Caco-2 (cell line): ENCODE results near the gene KLK2. TPM values are rescaled to one million over a fixed set of nuclear protein-coding genes. Genes with fewer than 3 reads are reported as not detected.

Experiments
- BruUV-seq: library from RNA; stranded (reverse); fragments of 400-500 nt; replicated peaks from 2 replicates; lab custom pipeline; 2021; lab: Mats Ljungman, UMichigan
- CTCF ChIA-PET: fragments of 300-600 bp; sonication (Branson Sonifier 250); formaldehyde crosslinking; loops from one replicate; lab custom pipeline; 2022; ENCODE audit warnings: antibody characterized with exemption; lab: Charles Lee
- POLR2A ChIA-PET: fragments of 300-600 bp; sonication (Branson Sonifier 250); formaldehyde crosslinking; loops from one replicate; lab custom pipeline; 2022; ENCODE audit warnings: antibody characterized with exemption; lab: Charles Lee
- DNase-seq, 2 experiments: peaks; one replicate each; pipeline versions ENCODE4 v3.0.0 to v3.0.0-alpha.2; 2020 to 2022
- H3K27me3 ChIP-seq: replicated peaks from 2 replicates; pipeline ENCODE4 v1.6.0; 2011; ENCODE audit warnings: low read length; ENCODE audit not compliant: control insufficient read depth, insufficient read depth
- H3K36me3 ChIP-seq: 2 replicates; pipeline ENCODE4 v1.5.1; 2011; ENCODE audit warnings: low read length; ENCODE audit not compliant: control insufficient read depth, insufficient read depth
- H3K4me1 ChIP-seq: fragments of 250-450 bp; sonication (Bioruptor Pico); 2 replicates; pipeline ENCODE4 v1.5.1; 2020; ENCODE audit warnings: mild to moderate bottlenecking
- H3K4me3 ChIP-seq: 2 replicates; pipeline ENCODE4 v1.5.1; 2011; ENCODE audit warnings: low read depth, mild to moderate bottlenecking, control low read depth, low read length
- H3K9me3 ChIP-seq: fragments of 250-450 bp; sonication (Bioruptor Pico); 2 replicates; pipeline ENCODE4 v1.5.1; 2020; ENCODE audit warnings: mild to moderate bottlenecking, moderate library complexity
- H3K27ac Mint-ChIP-seq: one replicate; pipeline ENCODE4 v1.8.0; 2022; ENCODE audit warnings: mixed read lengths; ENCODE audit not compliant: unreplicated experiment
- H3K27me3 Mint-ChIP-seq: one replicate; pipeline ENCODE4 v1.8.0; 2022; ENCODE audit warnings: mixed read lengths; ENCODE audit not compliant: insufficient read depth, unreplicated experiment
- H3K36me3 Mint-ChIP-seq: one replicate; pipeline ENCODE4 v1.8.0; 2022; ENCODE audit warnings: mild to moderate bottlenecking, mixed read lengths; ENCODE audit not compliant: insufficient read depth, unreplicated experiment
- H3K4me1 Mint-ChIP-seq: one replicate; pipeline ENCODE4 v1.8.0; 2022; ENCODE audit warnings: low read depth, mixed read lengths; ENCODE audit not compliant: unreplicated experiment
- H3K4me3 Mint-ChIP-seq: one replicate; pipeline ENCODE4 v1.8.0; 2022; ENCODE audit warnings: mild to moderate bottlenecking, moderate library complexity, mixed read lengths; ENCODE audit not compliant: unreplicated experiment
- H3K9me3 Mint-ChIP-seq: one replicate; pipeline ENCODE4 v1.8.0; 2022; ENCODE audit warnings: mixed read lengths; ENCODE audit not compliant: unreplicated experiment
- intact Hi-C: fragments of 100-400 bp; cut with micrococcal nuclease; formaldehyde crosslinking; loops from one replicate; pipeline ENCODE4 v1.10.0; 2022; ENCODE audit not compliant: unreplicated experiment
- total RNA-seq: library from RNA; stranded (reverse); gene quantifications from 2 replicates; pipeline ENCODE4 v1.2.3, GENCODE V29; 2022
- TF ChIP-seq, protein P1 (sequence below), 2 experiments: fragments of 200-600 bp in 1 of 2; IDR thresholded peaks; 1 replicate in 1 of 2; 2 replicates in 1 of 2; pipeline versions ENCODE4 v1.5.1 to v1.8.0; 2011 to 2022; ENCODE audit warnings: antibody characterized with exemption in 1 of 2, control low read depth in 1 of 2, inconsistent platforms in 1 of 2, low read depth in 1 of 2, low read length in 1 of 2, mild to moderate bottlenecking in 1 of 2, moderate library complexity in 1 of 2; ENCODE audit not compliant: insufficient read depth in 1 of 2, severe bottlenecking in 1 of 2, unreplicated experiment in 1 of 2

The KLK2 gene
- total RNA-seq, 1 experiment from 2014 or later: not detected

DNA sequence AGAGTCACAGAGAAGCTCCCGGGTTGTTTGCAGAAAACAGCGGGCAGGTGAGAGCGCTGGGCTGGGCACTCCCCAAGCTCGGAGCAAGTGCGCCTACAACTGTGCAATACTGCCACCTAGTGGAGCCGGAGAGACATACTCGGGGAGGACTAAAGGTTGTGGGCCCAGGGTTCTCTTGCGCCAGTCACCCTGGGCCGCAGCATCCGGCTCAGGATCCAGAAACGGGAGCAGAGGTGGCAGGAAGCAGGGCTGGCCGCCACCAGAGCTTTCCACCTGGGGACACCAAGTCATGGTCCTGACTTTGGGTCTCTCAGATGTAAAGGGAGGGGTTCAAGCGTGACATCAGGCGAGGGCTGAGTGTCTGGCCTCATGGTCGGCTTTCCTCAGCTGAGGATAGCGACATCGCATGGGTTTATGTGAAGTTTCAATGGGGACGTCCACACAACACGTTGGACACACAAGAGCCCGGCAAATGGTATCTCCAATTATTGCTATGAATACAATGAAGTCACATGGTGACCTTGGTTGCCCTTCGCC lies 49.1 kb downstream of the KLK2 start:
- H3K4me3 Mint-ChIP-seq: no peak overlapping the region
- H3K27ac Mint-ChIP-seq: no peak overlapping the region
- intact Hi-C loops: loop anchor here (1.0 to 10.0 kb wide), 5 partner anchors 128 to 558 kb away; partner anchors contain the start of gene NAPSA
- CTCF ChIA-PET: interaction anchor here (0.5 to 1.3 kb wide), 13 partner anchors 17 to 386 kb away, joined by 3 to 21 read pairs (median 5); no protein-coding TSS in a partner anchor
- DNase-seq: peak; percentile 80 to 86
- H3K9me3 Mint-ChIP-seq: no peaks in the 10 kb centered on the region
- Histone ChIP-seq H3K36me3 (no peaks in the 10 kb centered on the region), H3K4me3 (no peak overlapping the region), H3K9me3 (no peaks in the 10 kb centered on the region), H3K27me3 (no peaks in the 10 kb centered on the region; the same call in 1 of the 2 replicates), H3K4me1 (no peaks in the 10 kb centered on the region)
- H3K4me1 Mint-ChIP-seq: no peaks in the 10 kb centered on the region
- no TSS peak for BruUV-seq
- H3K27me3 Mint-ChIP-seq: peaks cover 17% of the 10 kb centered on the region
- TF ChIP-seq, protein P1, sequence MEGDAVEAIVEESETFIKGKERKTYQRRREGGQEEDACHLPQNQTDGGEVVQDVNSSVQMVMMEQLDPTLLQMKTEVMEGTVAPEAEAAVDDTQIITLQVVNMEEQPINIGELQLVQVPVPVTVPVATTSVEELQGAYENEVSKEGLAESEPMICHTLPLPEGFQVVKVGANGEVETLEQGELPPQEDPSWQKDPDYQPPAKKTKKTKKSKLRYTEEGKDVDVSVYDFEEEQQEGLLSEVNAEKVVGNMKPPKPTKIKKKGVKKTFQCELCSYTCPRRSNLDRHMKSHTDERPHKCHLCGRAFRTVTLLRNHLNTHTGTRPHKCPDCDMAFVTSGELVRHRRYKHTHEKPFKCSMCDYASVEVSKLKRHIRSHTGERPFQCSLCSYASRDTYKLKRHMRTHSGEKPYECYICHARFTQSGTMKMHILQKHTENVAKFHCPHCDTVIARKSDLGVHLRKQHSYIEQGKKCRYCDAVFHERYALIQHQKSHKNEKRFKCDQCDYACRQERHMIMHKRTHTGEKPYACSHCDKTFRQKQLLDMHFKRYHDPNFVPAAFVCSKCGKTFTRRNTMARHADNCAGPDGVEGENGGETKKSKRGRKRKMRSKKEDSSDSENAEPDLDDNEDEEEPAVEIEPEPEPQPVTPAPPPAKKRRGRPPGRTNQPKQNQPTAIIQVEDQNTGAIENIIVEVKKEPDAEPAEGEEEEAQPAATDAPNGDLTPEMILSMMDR (IDR thresholded peaks at IDR 0.05; ENCODE audit: insufficient read depth in 1 of 2, low read depth in 1 of 2, low read length in 1 of 2, severe bottlenecking in 1 of 2, unreplicated experiment in 1 of 2): peak; percentile 86 to 93
- peaks cover 6% of the 10 kb centered on the region for H3K36me3 Mint-ChIP-seq
- POLR2A ChIA-PET: no interaction called here

DNA sequence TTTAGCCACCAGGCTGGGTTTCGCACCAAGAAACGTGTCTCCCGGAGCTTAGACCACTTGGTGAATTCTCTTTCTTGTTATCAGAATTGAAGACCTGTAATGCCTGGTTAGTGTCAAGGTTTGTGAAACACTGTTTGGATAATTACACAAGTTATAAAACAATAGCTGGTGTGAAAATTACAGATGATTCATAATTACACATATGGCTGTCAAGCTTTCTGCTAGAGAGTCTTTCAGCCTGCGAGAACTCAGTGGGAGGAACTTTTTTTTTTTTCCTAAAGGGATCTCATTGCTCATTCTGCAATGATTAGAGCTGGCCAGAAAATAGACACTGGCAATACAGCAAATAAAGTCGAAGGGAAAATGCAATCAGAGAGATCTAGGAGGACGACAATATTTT lies 51.3 kb downstream of the KLK2 start:
- CTCF ChIA-PET: interaction anchor here (0.6 kb wide), 2 partner anchors 72 to 92 kb away, joined by 3 read pairs; no protein-coding TSS in a partner anchor

DNA sequence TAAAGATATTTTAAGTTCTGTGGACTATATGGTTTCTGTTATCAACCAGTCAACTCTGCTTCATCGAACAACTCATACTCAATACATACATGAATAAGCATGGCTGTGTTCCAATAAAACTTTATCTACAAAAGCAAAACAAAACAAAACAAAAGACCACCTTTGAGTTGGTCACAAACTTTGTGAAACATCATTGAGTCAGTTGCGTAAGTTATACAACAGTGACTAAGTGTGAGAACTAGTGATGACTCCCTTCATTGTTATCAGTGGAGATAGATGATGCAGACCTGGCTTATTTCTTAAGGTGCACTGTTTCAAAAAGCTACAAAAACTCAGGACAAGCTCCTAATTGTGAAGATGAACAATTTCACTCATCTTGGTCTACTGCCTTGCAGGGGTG lies 52.5 kb downstream of the KLK2 start:
- no peak overlapping the region for H3K4me3 ChIP-seq
- CTCF ChIA-PET: no interaction called here
- TF ChIP-seq, protein P1 (IDR thresholded peaks at IDR 0.05; ENCODE audit: insufficient read depth in 1 of 2, low read depth in 1 of 2, low read length in 1 of 2, severe bottlenecking in 1 of 2, unreplicated experiment in 1 of 2): no peak
- H3K4me1 Mint-ChIP-seq: no peaks in the 10 kb centered on the region
- no TSS peak for BruUV-seq
- H3K36me3 Mint-ChIP-seq: no peaks in the 10 kb centered on the region
- POLR2A ChIA-PET: no interaction called here
- intact Hi-C loops: loop anchor here (10.0 kb wide), 1 partner anchor 561 kb away; the partner anchor contains the start of gene NAPSA
- H3K27me3 ChIP-seq: 0 out of 2 replicates have a peak, but pooled peaks cover 2% of the 10 kb centered on the region
- H3K9me3 ChIP-seq: no peaks in the 10 kb centered on the region
- no peak overlapping the region for H3K27ac Mint-ChIP-seq
- no peaks in the 10 kb centered on the region for H3K9me3 Mint-ChIP-seq
- no peaks in the 10 kb centered on the region for H3K36me3 ChIP-seq
- H3K27me3 Mint-ChIP-seq: peaks cover 8% of the 10 kb centered on the region
- H3K4me3 Mint-ChIP-seq: no peak overlapping the region
- no peak for DNase-seq
- no peaks in the 10 kb centered on the region; the same call in 1 of the 2 replicates for H3K4me1 ChIP-seq

More for the DNA sequence above, 51.3 kb downstream of the KLK2 start:
- Histone ChIP-seq H3K36me3 (no peaks in the 10 kb centered on the region), H3K27me3 (peaks cover 2% of the 10 kb centered on the region; the same call in 1 of the 2 replicates), H3K9me3 (no peaks in the 10 kb centered on the region), H3K4me1 (no peaks in the 10 kb centered on the region; the same call in 1 of the 2 replicates), H3K4me3 (no peak overlapping the region)
- Mint-ChIP-seq H3K9me3 (no peaks in the 10 kb centered on the region), H3K36me3 (peaks cover under 1% of the 10 kb centered on the region), H3K4me1 (no peaks in the 10 kb centered on the region), H3K27me3 (peaks cover 12% of the 10 kb centered on the region), H3K4me3 (no peak overlapping the region), H3K27ac (no peak overlapping the region)
- POLR2A ChIA-PET: no interaction called here
- BruUV-seq: no TSS peak
- TF ChIP-seq, protein P1 (IDR thresholded peaks at IDR 0.05; ENCODE audit: insufficient read depth in 1 of 2, low read depth in 1 of 2, low read length in 1 of 2, severe bottlenecking in 1 of 2, unreplicated experiment in 1 of 2): no peak
- intact Hi-C loops: loop anchor here (5.0 to 10.0 kb wide), 2 partner anchors 197 to 560 kb away; partner anchors contain the start of gene NAPSA
- no peak for DNase-seq
